ENCODE results near the gene DUS1L. TPM values are rescaled to one million over a fixed set of nuclear protein-coding genes. Genes with fewer than 3 reads are reported as not detected.

DUS1L gene
- total RNA-seq: 59.8 and 77.2 TPM in 2 replicates

GRCh38 chr17:82065638-82066303 lies at the start of gene DUS1L:
Gene DUS1L (minus strand): TSS chr17:82065804. CDS start chr17:82065059, 745 bp downstream.

DNA sequence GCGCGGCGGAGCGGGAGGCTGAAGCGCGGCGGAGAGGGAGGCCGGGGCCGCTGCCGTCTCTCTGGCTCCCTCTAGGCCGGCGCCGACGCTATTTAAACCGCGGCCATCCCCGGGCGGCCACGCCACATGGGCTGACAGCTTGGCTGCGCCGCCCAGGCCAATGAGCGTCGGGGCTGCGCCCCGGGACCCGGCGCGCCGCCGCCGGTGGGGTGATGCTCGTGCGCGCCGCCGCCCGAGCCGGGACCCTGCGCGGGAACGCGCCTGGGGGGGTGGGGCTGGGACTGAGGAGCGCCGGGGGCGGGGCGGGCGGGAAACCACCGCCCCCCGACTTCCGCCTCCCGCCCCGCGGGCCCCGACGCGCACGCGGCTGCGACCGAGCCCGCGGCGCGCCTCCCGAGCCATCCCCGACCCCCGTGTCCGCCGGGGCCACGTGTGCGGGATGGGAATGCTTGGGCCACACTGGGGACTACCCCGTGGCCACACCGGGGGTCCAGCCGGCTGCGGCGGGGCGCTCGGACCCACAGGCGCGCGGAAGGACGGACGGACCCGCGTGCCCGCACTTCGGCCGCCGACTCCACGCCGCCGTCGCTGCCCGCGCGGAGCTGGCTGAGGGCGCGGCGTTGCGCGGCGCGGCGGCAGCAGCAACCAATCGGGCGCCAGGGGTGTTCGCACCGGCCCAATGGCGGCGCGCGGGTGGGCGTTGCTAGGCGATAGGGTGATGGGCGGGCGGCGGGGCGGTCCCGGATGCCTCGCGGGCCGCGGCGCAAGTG lies 32.8 kb upstream of the DUS1L start, which contains the start of gene FASN:
TSS of gene FASN (minus strand) at position 68 of the 770 bp plus-strand sequence. CDS start 1,791 bp downstream, outside the sequence.

GRCh38 chr17:82051776-82052637 lies 13.6 kb downstream of the DUS1L start, which contains the start of the genes GPS1 and RFNG:
Gene GPS1 (plus strand): TSS chr17:82051898. CDS start chr17:82051932, 34 bp downstream.
Gene RFNG (minus strand): TSS chr17:82051811. CDS start chr17:82051766, 45 bp downstream.

GRCh38 chr17:82037092-82037888 lies 28.3 kb downstream of the DUS1L start, which contains the start of gene DCXR:
Gene DCXR (minus strand): TSS chr17:82037697. CDS start chr17:82037682, 15 bp downstream.

GRCh38 chr17:82031303-82031884 lies 34.2 kb downstream of the DUS1L start, which contains the start of gene RAC3:
Gene RAC3 (plus strand): TSS chr17:82031678. CDS start chr17:82031762, 84 bp downstream.

GRCh38 chr17:82022981-82023446 lies 42.6 kb downstream of the DUS1L start, which contains the start of gene LRRC45:
Gene LRRC45 (plus strand): TSS chr17:82023305. CDS start chr17:82023644, 339 bp downstream.

DNA sequence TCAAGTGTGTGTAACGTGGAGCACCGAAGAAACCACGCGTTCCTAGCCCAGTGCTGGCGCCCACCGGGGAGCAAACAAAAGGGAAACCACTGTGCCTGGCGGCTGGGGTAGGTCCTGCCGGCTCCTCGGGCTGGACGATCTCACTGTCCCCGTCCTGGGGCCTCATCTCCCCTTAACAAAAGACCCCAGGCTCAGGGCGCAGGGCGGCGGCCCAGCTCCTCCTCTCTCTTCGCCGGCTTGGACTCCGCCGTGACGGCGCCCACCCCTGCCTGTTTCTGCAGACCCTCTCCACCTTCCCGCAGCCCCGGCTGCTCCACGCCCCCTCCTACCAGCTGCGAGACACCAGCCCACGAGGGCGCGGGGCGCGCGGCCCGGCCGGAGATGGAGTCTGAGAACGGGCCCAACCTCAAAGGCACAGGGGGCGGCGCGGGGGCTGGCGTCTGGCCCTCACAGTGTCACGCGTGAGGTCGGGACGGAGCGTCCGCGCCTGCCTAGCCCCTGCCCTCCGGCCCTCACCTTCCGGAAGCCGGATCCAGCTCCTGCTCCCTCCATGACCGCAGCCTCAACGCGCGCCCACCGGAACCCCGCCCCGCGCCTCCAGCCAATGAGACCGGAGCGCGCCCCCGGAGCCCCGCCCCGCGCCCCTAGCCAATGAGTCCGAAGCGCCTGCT lies 43.2 kb downstream of the DUS1L start, which contains the start of gene CENPX:
TSS of gene CENPX (minus strand) at position 569 of the 671 bp plus-strand sequence. CDS start at position 552, 17 bp downstream.

Other genes with a start within 250 kb of the DUS1L start
- 126 and 148 TPM in 2 replicates for gene MCRIP1, start 232.5 kb downstream of the DUS1L start, total RNA-seq
- not detected in 2 replicates for gene PPP1R27, start 230.8 kb downstream of the DUS1L start, total RNA-seq
- gene P4HB, start 205.3 kb downstream of the DUS1L start, total RNA-seq: 648 and 838 TPM in 2 replicates
- 59.0 and 168 TPM in 2 replicates for gene ARHGDIA, start 194.5 kb downstream of the DUS1L start, total RNA-seq
- 233 and 248 TPM in 2 replicates for gene ALYREF, start 174.2 kb downstream of the DUS1L start, total RNA-seq
- 208 and 256 TPM in 2 replicates for gene ANAPC11, start 174.1 kb downstream of the DUS1L start, total RNA-seq
- gene NPB, start 163.6 kb downstream of the DUS1L start, total RNA-seq: not detected in 2 replicates
- 45.5 and 59.4 TPM in 2 replicates for gene PCYT2, start 154.4 kb downstream of the DUS1L start, total RNA-seq
- gene SIRT7, start 147.6 kb downstream of the DUS1L start, total RNA-seq: 17.2 and 36.6 TPM in 2 replicates
- 13.3 and 17.2 TPM in 2 replicates for gene MAFG, start 138.1 kb downstream of the DUS1L start, total RNA-seq
- gene PYCR1, start 128.5 kb downstream of the DUS1L start, total RNA-seq: 114 and 138 TPM in 2 replicates
- not detected in 2 replicates for gene MYADML2, start 118.6 kb downstream of the DUS1L start, total RNA-seq
- gene NOTUM, start 104.6 kb downstream of the DUS1L start, total RNA-seq: not detected in 2 replicates
- 19.8 and 21.4 TPM in 2 replicates for gene ASPSCR1, start 88.2 kb downstream of the DUS1L start, total RNA-seq
- 78.9 and 79.6 TPM in 2 replicates for gene CENPX, start 42.9 kb downstream of the DUS1L start, total RNA-seq
- gene LRRC45, start 42.5 kb downstream of the DUS1L start, total RNA-seq: 21.8 and 29.8 TPM in 2 replicates
- 17.5 and 40.0 TPM in 2 replicates for gene RAC3, start 34.1 kb downstream of the DUS1L start, total RNA-seq
- 66.1 and 75.0 TPM in 2 replicates for gene DCXR, start 28.1 kb downstream of the DUS1L start, total RNA-seq
- gene RFNG, start 14.0 kb downstream of the DUS1L start, total RNA-seq: 19.8 and 22.2 TPM in 2 replicates
- gene GPS1, start 13.9 kb downstream of the DUS1L start, total RNA-seq: 95.9 and 105 TPM in 2 replicates
- 49.1 and 83.8 TPM in 2 replicates for gene FASN, start 32.4 kb upstream of the DUS1L start, total RNA-seq
- 7.1 and 8.1 TPM in 2 replicates for gene CCDC57, start 147.0 kb upstream of the DUS1L start, total RNA-seq
- 120 and 156 TPM in 2 replicates for gene SLC16A3, start 163.2 kb upstream of the DUS1L start, total RNA-seq
- gene CSNK1D, start 207.9 kb upstream of the DUS1L start, total RNA-seq: 45.7 and 54.6 TPM in 2 replicates